HG02852 (cell line): Measurements from ENCODE around the gene PLB1.

Experiments
- ATAC-seq: cut with Tn5 transposase; IDR thresholded peaks from one replicate; pipeline ENCODE4 v1.9.1; 2021; ENCODE audit warnings: mild to moderate bottlenecking, moderate library complexity; ENCODE audit not compliant: unreplicated experiment

Gene PLB1

GRCh38 chr2:28608500-28609424, 112.9 kb downstream of the PLB1 start:
- ATAC-seq: no peak

- no peak for ATAC-seq
Observed at GRCh38 chr2:28610583-28611201, 114.8 kb downstream of the PLB1 start.

- no peak for ATAC-seq
Observed at GRCh38 chr2:28612131-28612812, 116.4 kb downstream of the PLB1 start.

GRCh38 chr2:28613186-28613585, 117.3 kb downstream of the PLB1 start:
- ATAC-seq: no peak

- ATAC-seq: no peak
Observed at GRCh38 chr2:28613633-28614501, 118.0 kb downstream of the PLB1 start.

- no peak for ATAC-seq
Observed at GRCh38 chr2:28615706-28616105, 119.8 kb downstream of the PLB1 start.

- no peak for ATAC-seq
Observed at GRCh38 chr2:28616396-28616999, 120.6 kb downstream of the PLB1 start.

GRCh38 chr2:28617502-28618184, 121.8 kb downstream of the PLB1 start:
- no peak for ATAC-seq

GRCh38 chr2:28618221-28619141, 122.6 kb downstream of the PLB1 start:
- ATAC-seq: no peak

GRCh38 chr2:28619213-28620196, 123.6 kb downstream of the PLB1 start:
- ATAC-seq: no peak

GRCh38 chr2:28620291-28620793, 124.5 kb downstream of the PLB1 start:
- no peak for ATAC-seq

- ATAC-seq: no peak
Observed at GRCh38 chr2:28620801-28621171, 124.9 kb downstream of the PLB1 start.

- ATAC-seq: no peak
Observed at GRCh38 chr2:28621172-28622100, 125.6 kb downstream of the PLB1 start.

- no peak for ATAC-seq
Observed at GRCh38 chr2:28622101-28622499, 126.2 kb downstream of the PLB1 start.

GRCh38 chr2:28623582-28624405, 127.9 kb downstream of the PLB1 start:
- ATAC-seq: no peak

GRCh38 chr2:28624436-28624792, 128.6 kb downstream of the PLB1 start:
- no peak for ATAC-seq
